22Rv1 (cell line): ENCODE data around the gene TUBB.

Source experiments
- CTCF ChIP-seq: fragments of 450-650 bp; IDR thresholded peaks from 2 replicates; pipeline ENCODE4 v1.5.1; 2017; ENCODE audit warnings: mild to moderate bottlenecking
- ZFX ChIP-seq: fragments of 450-650 bp; IDR thresholded peaks from 2 replicates; pipeline ENCODE4 v1.6.1; 2017; ENCODE audit warnings: antibody characterized with exemption, borderline replicate concordance

- TF ChIP-seq CTCF (no peak), ZFX (no peak)
Measured at GRCh38 chr6:30754631-30755030, 34.5 kb downstream of the TUBB start.
